Activated CD4-positive, alpha-beta T cell treated with anti-CD3 and anti-CD28 coated beads, Interleukin-2, amount 50 U/mL, for 48 hours (primary cell): ENCODE results near the gene IFNA2.
"Not testable (repeated sequence)": the region's sequence is repeated elsewhere in the genome, so short reads cannot be mapped to it uniquely, and the experiment has no call there.

Experiments
- DNase-seq, 2 experiments: peaks; one replicate each; pipeline ENCODE4 v3.0.0-alpha.2; 2020

IFNA2 gene

DNA sequence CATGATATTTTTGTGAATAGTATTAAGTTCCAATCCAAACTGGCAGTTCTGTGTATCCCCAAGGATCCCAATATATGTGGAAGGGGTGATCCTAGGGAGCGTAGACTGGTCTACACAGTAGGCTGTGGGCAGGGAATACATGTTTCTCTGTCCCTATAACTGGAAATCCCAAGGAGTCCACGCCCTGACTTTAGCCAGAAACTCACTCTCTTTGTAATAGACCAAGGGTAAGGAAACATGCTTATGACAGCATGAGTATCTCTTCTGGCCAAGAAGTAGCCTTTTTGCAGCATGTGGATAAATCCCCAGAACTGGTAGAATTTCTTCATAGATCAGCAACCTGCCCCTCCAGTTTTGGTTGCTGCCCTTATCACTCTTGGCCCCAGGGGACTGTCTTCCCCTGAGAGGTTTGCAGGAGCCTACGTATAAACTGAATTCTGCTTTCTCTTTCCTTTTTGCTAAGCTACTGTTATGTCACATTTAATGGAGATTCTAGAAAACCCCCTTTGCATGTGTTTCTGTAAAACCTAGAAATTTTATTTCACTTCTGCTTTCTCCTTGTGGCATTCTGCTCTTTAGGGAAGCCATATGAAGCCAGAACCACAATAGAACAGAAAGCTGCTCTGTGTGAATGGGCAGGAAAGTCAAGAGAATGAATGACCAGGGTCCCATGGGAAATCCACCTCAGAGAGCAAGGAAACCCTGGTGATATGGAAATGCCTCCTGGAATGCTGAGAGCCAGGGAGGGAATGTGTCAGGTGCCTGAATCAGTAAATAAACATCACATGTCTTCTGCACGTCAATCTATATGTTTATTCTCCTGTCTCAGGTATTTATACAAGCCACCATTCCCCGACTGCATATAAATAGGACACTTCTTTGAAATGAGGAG, 3.5 kb downstream of the IFNA2 start:
- no peak for DNase-seq

DNA sequence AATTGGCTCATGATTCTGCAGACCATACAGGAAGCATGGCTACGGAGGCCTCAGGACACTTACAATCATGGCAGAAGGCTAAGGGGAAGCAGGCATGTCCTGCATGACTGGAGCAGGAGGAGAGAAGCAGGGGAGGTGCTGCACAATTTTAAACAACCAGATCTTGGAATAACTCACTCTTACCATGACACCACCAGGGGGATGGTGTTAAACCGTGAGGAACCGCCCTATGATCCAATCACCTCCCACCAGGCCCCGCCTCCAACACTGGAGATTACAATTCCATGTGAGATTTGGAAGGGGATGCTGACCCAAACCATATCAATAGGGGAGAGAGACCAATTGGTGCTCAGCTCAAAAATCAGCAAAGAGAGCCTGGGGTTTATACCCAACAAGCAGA, 13.7 kb downstream of the IFNA2 start:
- DNase-seq: not testable (repeated sequence)

DNA sequence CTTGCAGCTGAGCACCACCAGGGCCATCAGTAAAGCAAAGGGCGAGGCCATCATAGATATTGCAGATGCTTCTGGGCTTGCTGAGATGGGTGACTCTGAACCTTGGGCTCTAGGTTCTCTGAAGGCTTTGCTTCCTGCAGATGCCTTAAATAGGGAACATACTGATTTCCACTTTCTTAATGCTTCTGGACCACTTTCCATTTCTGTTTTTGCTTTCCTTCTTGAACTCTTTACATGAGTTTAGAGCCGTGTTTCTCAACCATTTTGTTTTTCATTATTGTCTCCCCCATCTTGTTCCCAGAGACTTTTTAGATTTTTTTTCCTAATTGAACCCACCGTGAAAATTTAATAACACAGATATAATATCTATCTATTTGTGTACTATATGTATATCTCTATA, 17.2 kb downstream of the IFNA2 start, which contains the start of gene IFNA13:
TSS of gene IFNA13 (minus strand) at position 101 of the 400 bp plus-strand sequence. CDS start at position 54, 47 bp downstream.
- DNase-seq: no peak

DNA sequence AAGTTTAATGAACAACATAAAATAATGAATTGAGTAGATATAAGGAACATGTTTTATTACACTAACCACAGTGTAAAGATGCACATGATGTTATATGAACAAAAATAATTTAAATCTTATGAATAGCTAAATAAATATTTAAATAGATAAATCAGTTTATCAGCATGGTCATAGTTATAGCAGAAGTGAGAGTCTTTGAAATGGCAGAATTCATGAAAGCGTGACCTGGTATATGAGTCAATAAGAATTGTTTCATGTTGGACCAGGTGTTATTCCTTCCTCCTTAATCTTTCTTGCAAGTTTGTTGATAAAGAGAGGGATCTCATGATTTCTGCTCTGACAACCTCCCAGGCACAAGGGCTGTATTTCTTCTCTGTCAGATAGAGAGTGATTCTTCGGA, 18.0 kb downstream of the IFNA2 start:
- not testable (repeated sequence) for DNase-seq

DNA sequence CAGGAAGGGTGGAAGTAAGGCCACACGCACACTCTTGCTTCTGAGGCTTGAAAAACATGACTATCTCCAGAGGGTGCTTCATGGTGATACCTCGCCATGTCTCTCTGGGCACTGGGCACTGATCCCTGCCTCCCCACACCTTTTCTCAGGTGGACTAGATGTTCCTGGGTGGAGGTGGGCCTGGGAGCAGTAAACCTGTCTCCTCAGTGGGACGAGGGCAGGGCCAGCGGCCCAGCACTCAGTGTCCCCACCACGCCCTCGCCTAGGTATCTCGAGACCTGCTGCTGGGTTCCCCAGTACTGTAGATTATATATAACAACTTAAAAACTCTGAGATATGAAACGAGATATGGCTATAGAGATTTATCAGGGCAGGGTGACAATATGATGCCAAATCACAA, 22.9 kb downstream of the IFNA2 start:
- DNase-seq: no peak

DNA sequence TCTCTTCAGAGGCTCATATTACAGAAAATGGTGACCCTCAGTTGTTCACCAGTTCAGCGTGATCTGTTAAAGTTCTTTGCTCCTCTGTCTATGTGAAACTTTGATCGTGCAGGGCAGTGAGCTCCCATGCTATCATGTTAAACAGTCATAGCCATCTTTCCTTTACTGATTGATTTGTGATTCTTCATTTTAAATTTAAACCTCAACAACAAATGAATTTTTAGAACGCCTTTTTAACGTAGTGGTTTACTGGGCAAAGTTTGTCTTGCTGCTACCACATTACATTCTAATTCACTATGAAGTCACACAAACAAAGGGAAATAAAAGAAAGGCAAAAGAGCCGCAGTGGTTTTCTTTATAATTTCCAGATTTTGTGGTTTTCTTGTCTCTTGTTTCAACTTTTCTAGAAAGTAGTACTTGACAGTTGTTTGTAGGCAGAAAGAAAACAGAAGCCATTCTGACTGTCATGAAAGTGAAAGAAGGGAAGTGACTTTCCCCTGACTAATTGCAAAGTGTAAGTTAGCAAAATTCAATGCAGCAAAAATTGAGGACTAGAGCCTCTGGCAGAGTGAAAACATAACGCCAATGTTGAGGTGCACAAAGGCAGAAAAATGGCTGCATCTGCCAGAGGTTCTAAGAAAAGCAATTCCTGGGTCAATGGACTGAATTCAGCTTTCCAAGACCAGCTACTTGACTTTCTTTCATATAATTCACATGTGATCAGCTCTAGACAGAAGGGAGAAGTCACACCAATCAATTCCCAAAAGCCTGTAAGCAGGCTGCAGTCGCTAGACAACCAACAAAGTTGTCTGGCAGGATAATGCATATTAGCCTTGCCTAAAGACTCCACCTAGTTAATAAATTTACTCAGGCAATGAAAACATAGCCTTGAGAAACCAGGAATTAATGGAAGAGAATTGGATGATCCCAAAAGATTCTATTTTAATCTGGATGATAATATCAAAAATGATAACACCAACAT, 27.4 kb downstream of the IFNA2 start:
- DNase-seq: no peak

DNA sequence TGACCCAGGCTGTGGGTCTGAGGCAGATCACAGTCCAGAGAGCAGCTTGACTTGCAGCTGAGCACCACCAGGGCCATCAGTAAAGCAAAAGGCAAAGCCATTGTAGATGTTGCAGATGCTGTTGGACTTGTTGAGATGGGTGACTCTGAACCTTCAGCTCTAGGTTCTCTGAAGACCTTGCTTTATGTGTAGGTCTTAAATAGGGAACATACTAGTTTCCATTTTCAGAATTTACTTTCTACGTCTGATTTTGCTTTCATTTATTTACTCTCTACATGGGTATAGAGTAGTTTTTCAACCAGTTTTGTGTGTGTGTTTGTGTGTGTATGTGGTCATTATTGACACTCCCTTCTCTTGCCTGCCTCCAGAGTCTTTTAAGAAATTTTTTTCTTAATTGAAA, 34.4 kb downstream of the IFNA2 start, which contains the start of gene IFNA6:
TSS of gene IFNA6 (minus strand) at position 101 of the 400 bp plus-strand sequence. CDS start at position 101, 0 bp downstream.
- no peak for DNase-seq

DNA sequence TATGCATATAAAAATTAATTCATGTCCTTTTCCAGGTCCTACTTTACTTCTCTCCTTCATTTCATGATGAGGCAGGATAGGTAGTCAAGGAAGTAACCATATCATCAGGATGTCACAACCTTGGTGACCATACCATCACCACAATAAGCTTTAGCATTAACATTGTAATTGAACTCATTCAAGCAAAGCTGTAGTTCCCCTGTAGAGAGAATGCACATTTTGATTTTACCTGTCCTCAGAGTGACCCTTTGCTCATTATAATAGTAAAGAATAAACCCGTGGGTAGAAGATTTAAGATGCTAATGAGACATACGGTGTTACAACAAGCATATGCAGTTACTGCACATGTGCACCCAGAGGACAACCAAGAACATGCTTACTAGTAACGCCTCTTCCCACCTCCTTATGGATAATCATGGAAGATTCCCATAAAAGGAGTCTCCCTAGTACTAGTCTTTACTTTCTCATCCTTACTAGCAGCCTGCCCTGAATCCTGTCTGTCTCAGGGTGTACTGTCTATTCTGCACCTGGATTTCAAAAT, 36.7 kb downstream of the IFNA2 start:
- no peak for DNase-seq

DNA sequence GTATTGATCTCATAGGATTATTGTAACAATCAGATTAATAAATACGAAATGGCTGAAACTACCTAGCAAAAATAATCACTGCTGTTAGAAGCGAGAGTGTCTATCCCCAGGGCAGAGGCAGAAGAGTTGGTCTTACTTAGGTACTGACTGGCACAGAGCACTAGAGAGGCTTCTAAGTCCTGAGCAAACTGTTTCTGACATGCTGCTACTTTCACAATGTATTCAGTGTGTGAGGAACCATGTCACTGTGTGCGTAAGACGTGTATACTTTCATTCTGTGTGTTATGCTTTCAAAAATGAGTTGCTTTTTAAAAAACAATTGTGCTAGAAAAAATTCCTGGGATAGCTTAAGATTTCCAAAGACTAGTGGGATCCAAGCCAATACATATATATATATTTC, 44.5 kb downstream of the IFNA2 start:
- DNase-seq: no peak

DNA sequence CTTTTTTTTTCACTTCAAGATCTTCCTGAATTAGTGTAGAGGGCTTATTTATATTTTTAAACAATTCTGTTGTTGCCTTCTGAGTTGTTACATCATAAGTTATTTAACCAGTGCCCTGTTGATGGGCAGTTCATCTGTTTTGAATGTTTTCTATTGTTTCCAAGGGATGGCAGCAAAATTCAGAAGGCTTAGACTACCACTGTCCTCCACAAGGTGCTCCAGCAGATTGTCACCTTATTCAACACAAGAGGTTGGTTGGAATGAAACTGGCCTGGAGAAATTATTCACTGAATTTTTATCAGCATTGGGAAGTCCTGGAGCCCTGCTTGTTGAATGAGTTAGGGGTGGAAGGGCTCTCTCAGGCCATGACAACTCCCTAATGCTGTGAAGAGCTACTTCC, 48.7 kb downstream of the IFNA2 start:
- DNase-seq: no peak

DNA sequence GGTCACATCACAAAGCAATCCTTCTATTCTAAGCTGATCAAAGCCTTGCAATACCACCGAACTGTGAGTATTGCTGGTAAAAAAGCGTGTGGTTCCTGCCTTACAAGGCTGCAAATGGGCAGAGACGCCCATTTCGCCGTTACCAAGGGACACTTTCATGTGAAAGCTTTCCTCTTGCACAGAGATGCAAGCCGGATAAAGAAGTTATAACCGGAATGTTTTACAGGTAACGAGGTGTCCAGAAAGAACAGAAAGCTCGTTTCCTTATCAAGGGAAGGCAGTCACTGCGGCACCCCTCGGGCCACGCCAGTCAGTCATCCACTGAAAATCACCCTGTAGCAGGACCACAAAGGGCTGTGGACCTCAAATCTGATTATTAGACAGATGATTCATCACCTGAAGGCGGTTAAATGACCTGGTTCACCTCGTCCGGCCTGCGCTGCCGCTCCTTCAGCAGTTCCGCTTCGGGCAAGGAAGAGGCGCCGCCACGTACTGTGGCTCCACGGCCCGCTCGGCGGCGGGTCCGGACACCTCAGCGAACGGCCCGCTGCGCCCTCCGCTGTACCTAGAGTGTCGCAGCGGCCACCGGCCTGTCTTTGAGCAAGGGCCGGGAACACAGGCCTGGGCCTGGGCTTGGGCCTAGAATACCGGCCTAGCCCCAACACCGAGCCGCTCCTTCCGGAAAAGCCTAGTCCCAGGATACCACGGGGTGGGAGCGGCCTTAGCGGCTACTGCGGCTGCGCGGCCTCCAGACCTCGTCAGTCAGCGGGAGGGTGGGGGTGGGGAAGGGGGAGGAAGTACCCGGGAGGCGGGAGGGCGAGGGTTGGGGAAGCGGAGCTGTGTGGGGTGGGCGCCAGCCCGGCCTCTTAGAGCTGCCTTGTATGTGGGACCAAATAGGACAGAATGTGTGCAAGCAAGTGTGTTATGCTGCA, 50.2 kb downstream of the IFNA2 start, which contains the start of gene KLHL9:
TSS of gene KLHL9 (minus strand) at position 704 of the 932 bp plus-strand sequence. CDS start at position 159, 545 bp downstream.
- DNase-seq: peak; percentile 89 to 91
